Neutrophil (primary cell): ENCODE measurements around the gene CDCA7L.

Experiments used
- H3K27ac ChIP-seq: fragments of 200-600 bp; sonication (generic); 2 replicates; pipeline ENCODE4 v1.5.1; 2016; ENCODE audit warnings: mild to moderate bottlenecking, moderate library complexity
- H3K27me3 ChIP-seq: fragments of 200-600 bp; sonication (generic); 2 replicates; pipeline ENCODE4 v1.6.0; 2016; ENCODE audit warnings: mild to moderate bottlenecking
- H3K36me3 ChIP-seq: fragments of 200-600 bp; sonication (generic); 2 replicates; pipeline ENCODE4 v1.5.1; 2017
- H3K4me1 ChIP-seq, 2 experiments: fragments of 200-600 bp in 1 of 2; sonication (generic) in 1 of 2; 1 replicate in 1 of 2; 2 replicates in 1 of 2; pipeline versions ENCODE4 v1.5.1 to v1.6.1; 2013 to 2016; ENCODE audit warnings: low read depth in 1 of 2, low read length in 1 of 2, mild to moderate bottlenecking in 1 of 2, moderate library complexity in 1 of 2; ENCODE audit not compliant: control insufficient read depth in 1 of 2, insufficient read depth in 1 of 2
- H3K4me3 ChIP-seq, 2 experiments: fragments of 200-600 bp in 1 of 2; sonication (generic) in 1 of 2; 1 replicate in 1 of 2; 2 replicates in 1 of 2; pipeline ENCODE4 v1.5.1; 2013 to 2016; ENCODE audit warnings: low read depth in 1 of 2, low read length in 1 of 2, mild to moderate bottlenecking in 1 of 2, moderate library complexity in 1 of 2
- H3K9me3 ChIP-seq: fragments of 200-600 bp; sonication (generic); 2 replicates; pipeline ENCODE4 v1.5.1; 2016
- CTCF ChIP-seq: fragments of 200-600 bp; sonication (generic); IDR thresholded peaks from 2 replicates; pipeline ENCODE4 v1.5.1; 2016; ENCODE audit warnings: antibody characterized with exemption

The CDCA7L gene

GRCh38 chr7:21898265-21898930 lies 47.3 kb downstream of the CDCA7L start:
- Histone ChIP-seq H3K27ac (peak overlapping the region; percentile 86), H3K27me3 (no peaks in the 10 kb centered on the region), H3K4me1 (peaks cover 34 to 44% of the 10 kb centered on the region in 2 experiments), H3K4me3 (peak overlapping the region; percentile 60 to 71), H3K9me3 (no peaks in the 10 kb centered on the region), H3K36me3 (peaks cover 32% of the 10 kb centered on the region)
- no peak for TF ChIP-seq CTCF

- Histone ChIP-seq H3K27ac (no peak overlapping the region), H3K4me1 (peaks cover 23 to 29% of the 10 kb centered on the region in 2 experiments), H3K27me3 (no peaks in the 10 kb centered on the region), H3K36me3 (no peaks in the 10 kb centered on the region), H3K9me3 (no peaks in the 10 kb centered on the region), H3K4me3 (no peak overlapping the region)
- no peak for TF ChIP-seq CTCF
Observed at GRCh38 chr7:21893401-21893800, 52.3 kb downstream of the CDCA7L start.

- H3K4me1 ChIP-seq = peaks cover 4 to 9% of the 10 kb centered on the region in 2 experiments
- H3K27me3 ChIP-seq = no peaks in the 10 kb centered on the region
- no peak for TF ChIP-seq CTCF
- H3K4me3 ChIP-seq = no peak overlapping the region
- no peaks in the 10 kb centered on the region for H3K9me3 ChIP-seq
- no peaks in the 10 kb centered on the region for H3K36me3 ChIP-seq
- no peak overlapping the region for H3K27ac ChIP-seq
Observed at GRCh38 chr7:21891291-21891690, 54.4 kb downstream of the CDCA7L start.

GRCh38 chr7:21887779-21888178 lies 57.9 kb downstream of the CDCA7L start:
- Histone ChIP-seq H3K36me3 (no peaks in the 10 kb centered on the region), H3K4me1 (no peaks in the 10 kb centered on the region), H3K9me3 (no peaks in the 10 kb centered on the region), H3K27me3 (no peaks in the 10 kb centered on the region), H3K27ac (no peak overlapping the region), H3K4me3 (no peak overlapping the region)
- TF ChIP-seq CTCF = no peak

- H3K36me3 ChIP-seq = no peaks in the 10 kb centered on the region
- H3K27me3 ChIP-seq = no peaks in the 10 kb centered on the region
- H3K9me3 ChIP-seq = no peaks in the 10 kb centered on the region
- H3K4me3 ChIP-seq = no peak overlapping the region
- no peaks in the 10 kb centered on the region for H3K4me1 ChIP-seq
- no peak for TF ChIP-seq CTCF
- no peak overlapping the region for H3K27ac ChIP-seq
Observed at GRCh38 chr7:21887353-21887752, 58.3 kb downstream of the CDCA7L start.
